GM18505 (cell line): ENCODE results near the gene YOD1.

Experiments
- ATAC-seq: cut with Tn5 transposase; IDR thresholded peaks from one replicate; pipeline ENCODE4 v1.9.1; 2021; ENCODE audit not compliant: unreplicated experiment
- POLR2A ChIP-seq: IDR thresholded peaks from 4 replicates; pipeline ENCODE4 v1.6.1; 2011; ENCODE audit warnings: borderline replicate concordance; ENCODE audit not compliant: insufficient read depth, insufficient read length; ENCODE audit errors: extremely low read depth

YOD1 gene

GRCh38 chr1:207006914-207007313 is 44.1 kb downstream of the YOD1 start:
- ATAC-seq, result no peak

GRCh38 chr1:207006083-207006482 is 44.9 kb downstream of the YOD1 start:
- ATAC-seq, result no peak
- TF ChIP-seq POLR2A, result no peak

More at GRCh38 chr1:207006914-207007313, 44.1 kb downstream of the YOD1 start:
- TF ChIP-seq POLR2A, result no peak

- ATAC-seq, result no peak
- TF ChIP-seq POLR2A, result no peak
These were observed 45.8 kb downstream of the YOD1 start for GRCh38 chr1:207004931-207005830.

- ATAC-seq, result no peak
- no peak for TF ChIP-seq POLR2A
These were observed 47.8 kb downstream of the YOD1 start for GRCh38 chr1:207003210-207003609.

- ATAC-seq, result no peak
- TF ChIP-seq POLR2A, result no peak
These were observed 48.3 kb downstream of the YOD1 start for GRCh38 chr1:207002724-207003146.

DNA sequence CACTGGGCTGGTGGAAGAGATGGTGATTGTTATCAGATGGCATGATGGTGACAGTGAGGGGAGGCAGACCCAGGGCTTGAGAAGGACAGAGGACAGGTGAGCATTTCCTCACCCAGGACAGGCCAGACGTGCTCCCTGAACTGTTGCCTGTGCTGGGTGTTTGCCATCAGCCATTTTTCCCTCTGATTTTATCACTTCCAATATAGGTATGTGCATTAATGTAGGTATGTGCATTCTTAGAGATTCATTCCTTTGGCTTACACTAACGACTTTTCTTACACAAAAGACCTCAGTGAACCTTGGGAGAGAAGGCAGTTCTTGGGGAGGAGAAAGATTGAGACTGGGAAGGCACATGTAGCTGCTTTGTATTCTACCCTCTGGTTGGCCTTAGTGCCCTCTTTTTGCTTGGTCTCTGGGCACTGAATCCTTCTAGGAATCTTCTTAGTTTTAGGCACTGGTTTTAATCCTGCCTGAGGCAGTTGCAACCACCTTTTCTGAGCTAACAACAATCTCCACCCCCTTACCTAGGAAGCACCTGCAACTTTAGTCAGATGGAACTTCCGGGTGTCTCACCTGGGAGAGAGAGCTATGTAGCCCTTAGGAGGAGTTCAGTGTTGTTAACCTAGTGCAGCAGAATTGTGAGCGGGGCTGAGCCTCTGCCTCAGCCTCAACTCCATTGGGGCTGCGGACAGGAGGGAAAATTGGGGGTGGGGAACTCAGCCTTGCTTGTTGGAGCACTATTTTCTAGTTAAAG is 49.3 kb downstream of the YOD1 start:
- no peak for ATAC-seq
- TF ChIP-seq POLR2A, result no peak

DNA sequence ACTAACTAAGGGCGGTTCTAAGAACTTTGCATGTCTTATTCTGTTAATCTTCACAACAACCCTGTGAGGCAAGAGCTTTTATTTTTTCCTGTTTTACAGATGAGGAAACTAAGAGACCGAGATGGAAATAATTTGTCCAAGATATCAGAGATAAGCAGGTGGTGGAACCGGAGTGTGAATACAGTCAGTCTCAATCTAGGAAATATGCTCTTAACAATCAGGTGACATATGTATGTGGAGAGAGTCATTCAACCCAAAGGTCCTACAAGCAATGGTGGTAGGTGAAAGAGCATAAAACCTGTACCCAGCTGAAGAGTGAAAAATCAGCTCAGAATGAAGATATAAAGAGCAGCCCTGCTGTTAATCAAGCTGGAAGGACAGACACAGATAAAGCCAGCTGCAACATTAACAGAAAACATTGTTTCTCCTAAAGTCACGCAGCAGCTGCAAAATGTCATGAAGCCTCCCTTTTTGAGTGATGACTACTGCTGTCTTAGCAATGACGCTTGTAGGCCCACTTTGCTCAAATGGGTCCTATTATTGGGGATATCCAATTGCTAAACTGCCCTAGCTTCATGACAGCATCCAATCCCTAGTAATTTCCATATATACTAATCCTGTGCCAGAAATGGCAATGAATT is 50.2 kb downstream of the YOD1 start:
- no peak for ATAC-seq
- TF ChIP-seq POLR2A, result no peak

DNA sequence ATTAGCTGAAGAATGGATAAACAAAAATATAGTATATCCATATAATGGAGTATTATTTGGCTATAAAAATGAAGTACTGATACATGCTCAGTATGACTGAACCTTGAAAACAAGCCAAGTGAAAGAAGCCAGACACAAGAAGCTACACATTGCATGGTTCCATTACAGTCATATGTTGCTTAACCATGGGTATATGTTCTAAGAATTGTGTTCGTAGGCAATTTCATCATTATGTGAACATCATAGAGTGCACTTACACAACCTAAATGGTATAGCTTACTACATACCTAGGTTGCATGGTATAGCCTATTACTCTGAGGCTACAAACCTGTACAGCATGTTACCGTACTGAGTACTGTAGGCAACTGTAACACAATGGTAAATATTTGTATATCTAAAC is 52.2 kb downstream of the YOD1 start:
- no peak for TF ChIP-seq POLR2A
- ATAC-seq, result no peak
